CD4-positive, alpha-beta T cell treated with Interleukin-4 for 1 hour (primary cell): ENCODE measurements around the gene MDH1.

Experiments
- DNase-seq, 2 donors: peaks; one replicate each; pipeline ENCODE4 v3.0.0-alpha.2; 2020 to 2022

The MDH1 gene

DNA sequence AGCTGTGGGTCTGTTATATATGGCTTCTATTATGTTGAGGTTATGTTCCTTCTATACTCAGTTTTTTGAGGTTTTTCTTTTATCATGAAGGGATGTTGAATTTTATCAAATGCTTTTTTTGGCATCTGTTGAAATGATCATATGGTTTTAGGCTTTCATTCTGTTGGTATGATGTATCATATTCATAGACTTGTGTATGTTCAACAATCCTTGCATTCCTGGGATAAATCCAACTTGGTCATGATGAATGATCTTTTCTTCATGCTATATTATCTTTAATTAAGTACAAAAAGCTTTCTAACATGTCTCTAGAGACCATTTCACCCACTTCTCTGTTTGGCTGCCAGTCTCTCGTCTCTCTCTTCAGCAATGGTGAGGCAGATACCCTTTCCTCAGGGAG, 54.2 kb downstream of the MDH1 start:
- no peak for DNase-seq

GRCh38 chr2:63643486-63643885, 54.7 kb downstream of the MDH1 start:
- no peak for DNase-seq

DNA sequence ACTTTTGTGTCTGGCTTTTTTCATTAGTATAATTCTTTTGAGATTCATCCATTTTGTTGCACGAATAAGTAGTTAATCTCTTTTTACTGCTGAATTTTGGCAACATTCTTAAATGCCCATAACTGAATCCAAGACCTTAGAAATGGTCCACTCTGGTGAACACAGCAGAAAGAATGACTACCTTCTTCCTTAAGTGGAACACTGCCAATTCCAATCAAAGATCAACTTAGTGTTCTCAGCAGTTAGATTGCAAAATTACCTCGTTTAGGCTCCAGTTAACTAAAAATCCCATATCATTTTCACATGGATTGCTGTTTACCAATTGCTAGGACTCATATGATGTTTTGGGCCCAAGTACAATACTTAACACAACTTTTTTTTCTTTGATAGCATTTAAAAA, 59.9 kb downstream of the MDH1 start:
- DNase-seq, result no peak

GRCh38 chr2:63649829-63650228, 61.1 kb downstream of the MDH1 start:
- DNase-seq, result no peak

- no peak for DNase-seq
These were observed 62.0 kb downstream of the MDH1 start for GRCh38 chr2:63650756-63651155.

GRCh38 chr2:63651356-63651755, 62.6 kb downstream of the MDH1 start:
- DNase-seq, result no peak

DNA sequence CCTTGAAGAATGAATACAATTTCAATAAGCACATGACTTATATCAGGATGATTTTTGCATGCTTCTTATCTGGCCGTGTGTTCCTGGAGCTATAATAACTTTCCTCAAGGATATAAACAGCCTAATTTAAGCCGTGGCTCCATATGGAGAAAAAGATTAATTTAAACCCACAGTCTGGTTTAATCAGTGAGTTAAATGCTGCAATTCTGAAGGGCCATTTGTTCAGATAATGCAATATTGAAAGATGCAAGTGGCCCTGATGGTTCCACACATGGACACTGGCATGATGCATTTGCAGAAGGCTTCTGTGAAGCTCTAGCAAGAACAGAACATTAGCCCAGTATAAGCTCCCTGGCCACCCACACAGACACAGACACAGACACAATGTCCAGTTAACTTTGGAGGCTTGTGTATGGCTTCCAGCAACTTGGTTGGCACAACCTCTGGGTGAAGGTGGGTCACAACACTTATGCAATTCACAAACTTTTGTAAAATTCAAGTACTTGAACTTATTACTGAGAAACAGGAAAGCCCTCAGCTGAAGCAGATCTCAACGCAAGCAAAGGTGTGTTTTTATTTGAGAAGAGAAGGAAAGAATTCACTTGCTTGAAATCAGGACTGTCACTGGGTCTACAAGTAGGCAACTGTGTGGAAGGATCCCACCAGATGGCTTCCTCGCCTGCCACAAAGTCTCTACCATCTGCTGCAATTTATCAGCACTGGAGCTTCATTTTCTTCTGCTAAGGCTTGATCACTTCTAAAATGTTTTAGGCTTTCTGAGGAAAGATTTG, 63.3 kb downstream of the MDH1 start:
- no peak for DNase-seq

GRCh38 chr2:63652652-63652985, 63.9 kb downstream of the MDH1 start:
- DNase-seq, result no peak

DNA sequence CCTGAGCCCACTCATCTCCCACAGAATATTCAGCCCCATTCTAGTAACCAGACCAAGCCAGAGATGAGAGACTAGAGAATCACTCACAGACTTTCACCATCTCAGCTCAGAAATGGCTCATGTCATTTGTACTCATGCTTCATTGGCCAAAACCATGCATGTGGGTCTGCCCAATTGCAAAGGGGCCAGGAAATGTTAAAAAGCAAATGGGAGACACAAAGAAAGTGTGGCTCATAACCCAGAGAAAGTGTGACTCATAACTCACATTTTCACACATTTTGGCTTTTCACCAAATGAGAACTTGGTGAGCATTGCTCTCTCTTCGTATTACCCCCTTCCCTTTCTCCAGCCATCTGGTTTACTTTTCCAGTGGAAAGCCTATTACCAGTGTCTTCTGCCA, 66.2 kb downstream of the MDH1 start:
- DNase-seq, result no peak
